Adrenal gland (tissue), 12 donors: ENCODE results near the gene NPC1L1. TPM values are rescaled to one million over a fixed set of nuclear protein-coding genes. Genes with fewer than 3 reads are reported as not detected.

Experiments used
- DNase-seq, 7 donors: peaks; one replicate each; pipeline ENCODE4 v3.0.0-alpha.2; 2019 to 2020
- H3K27ac ChIP-seq, 5 donors: fragments of 200-600 bp; sonication (generic) in 4 of 5; 1 replicate in 3 of 5; 2 replicates in 2 of 5; pipeline versions ENCODE4 v1.5.1 to v1.8.0; 2016 to 2020; ENCODE audit warnings: mild to moderate bottlenecking in 1 of 5
- H3K27me3 ChIP-seq: fragments of 200-600 bp; 2 replicates; pipeline ENCODE4 v1.8.0; 2021
- H3K36me3 ChIP-seq, 2 donors: fragments of 200-600 bp; replicated peaks in 1 of 2; 1 replicate in 1 of 2; 2 replicates in 1 of 2; pipeline versions ENCODE4 v1.5.1 to v1.8.0; 2018 to 2022
- H3K4me1 ChIP-seq, 2 donors: fragments of 200-600 bp; replicated peaks in 1 of 2; 1 replicate in 1 of 2; 2 replicates in 1 of 2; pipeline versions ENCODE4 v1.5.1 to v1.8.0; 2018 to 2021
- H3K4me3 ChIP-seq, 4 donors: fragments of 200-600 bp; sonication (generic) in 3 of 4; one replicate each; pipeline ENCODE4 v1.5.1; 2016 to 2018
- H3K9me3 ChIP-seq, 3 donors: fragments of 200-600 bp; sonication (generic) in 1 of 3; replicated peaks in 1 of 3; 1 replicate in 2 of 3; 2 replicates in 1 of 3; pipeline versions ENCODE4 v1.5.1 to v1.8.0; 2016 to 2021
- POLR2A ChIP-seq, 2 donors: fragments of 450-650 bp; IDR thresholded peaks; one replicate each; pipeline ENCODE4 v1.6.1; 2017; ENCODE audit warnings: antibody characterized with exemption in 2 of 2, mild to moderate bottlenecking in 2 of 2, moderate library complexity in 1 of 2
- WGBS, 4 donors: extraction: QIAGEN DNeasy Blood & Tissue Kit in 2 of 4; methylation state at CpG; one replicate each; pipeline versions ENCODE4 v1.1.5 to v1.1.7; 2013 to 2017; 5-methylcytosine and 5-hydroxymethylcytosine counted together
- intact Hi-C, 2 donors: fragments of 100-400 bp; cut with DNase I; formaldehyde crosslinking; loops; one replicate each; pipeline versions ENCODE4 v1.14.1 to v1.15.0; 2022 to 2023
- polyA plus RNA-seq, 3 donors: library from polyadenylated mRNA; stranded (reverse); fragments of 200-250 nt in 2 of 3; fragments of 350-450 nt in 1 of 3; fragmentation: Illumina TruSeq in 1 of 3; extraction: RNeasy Lipid Tissue Mini Kit (QIAGEN cat#74804) in 1 of 3; gene quantifications; one replicate each; pipeline ENCODE4 v1.2.3, GENCODE V29; 2013 to 2014
- total RNA-seq, 9 donors: library from RNA; depleted of rRNA in 4 of 9; stranded (reverse); fragments of >200 nt in 4 of 9; fragments of 120-200 nt in 1 of 9; fragmentation: NEBNext Ultra II Directional in 1 of 9; extraction: Animal tissue kit (Norgen Biotek cat#: 25700) in 1 of 9; gene quantifications; one replicate each; pipeline versions ENCODE4 v1.1.0 to v1.2.4, GENCODE V29; 2013 to 2023
- TF ChIP-seq, protein P1 (sequence below), 6 experiments: fragments of 450-650 bp in 4 of 6; fragments of 200-600 bp in 2 of 6; sonication (generic) in 1 of 6; IDR thresholded peaks; 1 replicate in 5 of 6; 2 replicates in 1 of 6; pipeline versions ENCODE4 v1.5.1 to v1.8.0; 2016 to 2021; ENCODE audit warnings: antibody characterized with exemption in 6 of 6, mild to moderate bottlenecking in 2 of 6, moderate library complexity in 1 of 6
- donor health status: healthy with polysubstance abuse.
- donor health status: Bipolar disorder and iron deficiency.
- donor health status: DM: yes; HTN: yes; CAD: no.
- donor health status: DM: no; HTN: no; CAD: no.
- donor health status: DM: no; HTN: no; CAD: no.
- donor health status: DM: yes; HTN: yes; CAD: no.

Gene NPC1L1
- total and polyA plus RNA-seq, 12 donors: under 0.01 to 0.48 (median 0.08) TPM; not detected in 2

DNA sequence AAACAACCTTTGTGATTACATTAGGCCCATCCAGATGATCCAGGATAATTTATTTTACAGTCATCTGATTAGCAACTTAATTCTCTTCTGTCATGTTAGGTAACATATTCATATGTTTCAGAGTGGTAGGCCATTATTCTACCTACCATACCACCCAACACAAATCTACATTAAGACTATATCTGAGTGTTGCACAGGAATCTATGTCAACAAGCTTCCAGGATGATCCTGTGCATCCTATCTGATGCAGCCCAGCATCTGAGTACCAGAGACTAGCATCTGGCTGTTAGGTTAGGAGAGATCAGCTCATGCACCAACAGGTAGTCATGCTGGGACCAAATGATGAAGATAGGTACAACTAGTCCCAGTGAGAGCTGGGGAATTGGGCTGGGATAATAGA, 33.9 kb upstream of the NPC1L1 start:
- H3K4me1 ChIP-seq: peaks cover 6 to 21% of the 10 kb centered on the region in 2 donors
- intact Hi-C loops: no loop called here
- H3K36me3 ChIP-seq: peaks cover 0 to 55% of the 10 kb centered on the region in 2 donors
- no peak overlapping the region for H3K27ac ChIP-seq
- H3K4me3 ChIP-seq: no peak overlapping the region
- no peaks in the 10 kb centered on the region for H3K9me3 ChIP-seq
- TF ChIP-seq, protein P1, sequence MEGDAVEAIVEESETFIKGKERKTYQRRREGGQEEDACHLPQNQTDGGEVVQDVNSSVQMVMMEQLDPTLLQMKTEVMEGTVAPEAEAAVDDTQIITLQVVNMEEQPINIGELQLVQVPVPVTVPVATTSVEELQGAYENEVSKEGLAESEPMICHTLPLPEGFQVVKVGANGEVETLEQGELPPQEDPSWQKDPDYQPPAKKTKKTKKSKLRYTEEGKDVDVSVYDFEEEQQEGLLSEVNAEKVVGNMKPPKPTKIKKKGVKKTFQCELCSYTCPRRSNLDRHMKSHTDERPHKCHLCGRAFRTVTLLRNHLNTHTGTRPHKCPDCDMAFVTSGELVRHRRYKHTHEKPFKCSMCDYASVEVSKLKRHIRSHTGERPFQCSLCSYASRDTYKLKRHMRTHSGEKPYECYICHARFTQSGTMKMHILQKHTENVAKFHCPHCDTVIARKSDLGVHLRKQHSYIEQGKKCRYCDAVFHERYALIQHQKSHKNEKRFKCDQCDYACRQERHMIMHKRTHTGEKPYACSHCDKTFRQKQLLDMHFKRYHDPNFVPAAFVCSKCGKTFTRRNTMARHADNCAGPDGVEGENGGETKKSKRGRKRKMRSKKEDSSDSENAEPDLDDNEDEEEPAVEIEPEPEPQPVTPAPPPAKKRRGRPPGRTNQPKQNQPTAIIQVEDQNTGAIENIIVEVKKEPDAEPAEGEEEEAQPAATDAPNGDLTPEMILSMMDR (IDR thresholded peaks at IDR 0.05): no peak
- no peak for DNase-seq
- H3K27me3 ChIP-seq: no peaks in the 10 kb centered on the region

DNA sequence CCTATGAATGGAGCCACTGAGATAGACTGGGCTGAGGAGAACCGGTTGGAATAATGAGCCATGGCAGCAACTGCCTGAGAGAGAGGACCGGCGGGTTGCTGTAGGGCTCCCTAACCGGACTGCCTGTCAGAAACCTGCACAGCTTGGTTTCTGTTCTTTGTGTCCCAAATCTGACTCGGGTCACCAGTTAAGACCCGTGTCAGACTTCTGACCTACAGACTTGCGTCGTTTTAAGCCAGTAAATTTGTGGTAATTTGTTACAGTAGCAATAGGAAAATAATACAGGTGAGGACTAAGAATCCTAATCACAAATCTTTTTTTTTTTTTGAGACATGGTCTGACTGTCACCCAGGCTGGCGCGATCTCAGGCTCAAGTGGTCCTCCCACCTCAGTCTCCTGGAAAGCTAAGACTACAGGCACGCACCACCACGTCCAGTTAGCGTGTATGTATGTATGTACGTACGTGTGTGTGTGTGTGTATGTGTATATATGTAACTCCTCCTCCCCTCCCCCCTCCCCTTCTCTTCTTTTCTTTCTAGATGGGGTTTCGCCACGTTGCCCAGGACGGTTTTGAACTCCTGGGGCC, 33.2 kb upstream of the NPC1L1 start:
- TF ChIP-seq, protein P1 (IDR thresholded peaks at IDR 0.05): no peak
- no peak for TF ChIP-seq POLR2A (IDR thresholded peaks at IDR 0.05)
- Histone ChIP-seq H3K27ac (peak overlapping the region; percentile 6 to 87 (median 80)), H3K4me3 (peak overlapping the region in 3 of 4 donors; percentile 7 to 92 (median 65)), H3K36me3 (peaks cover 0 to 55% of the 10 kb centered on the region in 2 donors), H3K9me3 (no peaks in the 10 kb centered on the region), H3K27me3 (no peaks in the 10 kb centered on the region), H3K4me1 (peaks cover 6 to 15% of the 10 kb centered on the region in 2 donors)
- DNase-seq: peak in 2 of 7 donors; percentile 12 to 22
- WGBS, 4 donors: 30 to 38% (median 32%) methylated on average over 17 to 18 of the region's 18 CpGs
- intact Hi-C loops: no loop called here

DNA sequence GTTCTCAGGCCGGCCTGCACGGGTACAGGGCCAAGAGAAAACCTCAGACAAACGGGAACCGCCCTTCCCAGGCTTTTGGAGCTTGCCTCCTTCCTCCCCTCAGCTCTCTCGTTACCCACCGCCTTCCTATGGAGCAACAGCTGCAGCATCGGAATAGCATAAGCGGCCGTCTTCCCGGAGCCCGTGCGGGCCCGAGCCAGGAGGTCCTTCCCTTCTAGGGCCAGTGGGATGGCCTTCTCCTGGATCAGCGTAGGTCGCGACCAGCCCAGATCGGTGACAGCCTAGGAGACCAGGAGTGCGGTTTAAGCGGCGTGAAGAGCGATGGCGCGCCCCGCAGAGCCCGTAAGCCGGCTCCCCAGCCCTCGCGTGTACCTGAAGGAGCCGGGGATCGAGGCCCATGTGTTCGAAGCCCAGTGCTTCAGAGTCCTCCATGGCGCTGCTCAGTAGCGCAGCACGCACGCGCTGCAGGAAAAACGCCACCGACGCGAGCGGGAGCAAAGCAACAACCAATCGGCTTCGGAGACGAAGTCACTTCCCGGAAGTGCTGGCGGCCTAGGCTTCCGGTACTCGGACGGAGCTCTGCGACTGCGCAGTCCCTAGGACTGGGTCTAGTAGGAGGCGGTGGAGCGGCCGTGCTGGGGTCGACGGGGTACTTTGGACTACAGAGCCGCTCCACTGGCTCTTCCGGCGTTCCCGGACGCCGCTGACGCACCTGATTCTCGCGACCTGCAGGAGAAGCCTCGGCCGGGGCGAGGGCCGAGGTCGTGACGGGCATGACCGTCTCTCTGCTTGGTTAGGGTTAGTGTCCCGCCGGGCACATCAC, 32.5 kb upstream of the NPC1L1 start, which contains the start of gene DDX56:
TSS of gene DDX56 (minus strand) at position 445 of the 823 bp plus-strand sequence. CDS start at position 432, 13 bp downstream.
- WGBS, 4 donors: 0 to 1% (median 0%) methylated on average over 16 to 74 of the region's 74 CpGs
- intact Hi-C loops: no loop called here
- peaks cover 0 to 55% of the 10 kb centered on the region in 2 donors for H3K36me3 ChIP-seq
- peak within 1 kb of the TSS; percentile 46 to 92 (median 58) for H3K4me3 ChIP-seq
- DNase-seq: peak; percentile 93 to 97 (median 96)
- no peaks in the 10 kb centered on the region for H3K27me3 ChIP-seq
- H3K4me1 ChIP-seq: peaks cover 6 to 14% of the 10 kb centered on the region in 2 donors
- peak within 1 kb of the TSS; percentile 6 to 87 (median 80) for H3K27ac ChIP-seq
- H3K9me3 ChIP-seq: no peaks in the 10 kb centered on the region
- peak; percentile 74 to 88 for TF ChIP-seq POLR2A (IDR thresholded peaks at IDR 0.05)
- TF ChIP-seq, protein P1 (IDR thresholded peaks at IDR 0.05): no peak

DNA sequence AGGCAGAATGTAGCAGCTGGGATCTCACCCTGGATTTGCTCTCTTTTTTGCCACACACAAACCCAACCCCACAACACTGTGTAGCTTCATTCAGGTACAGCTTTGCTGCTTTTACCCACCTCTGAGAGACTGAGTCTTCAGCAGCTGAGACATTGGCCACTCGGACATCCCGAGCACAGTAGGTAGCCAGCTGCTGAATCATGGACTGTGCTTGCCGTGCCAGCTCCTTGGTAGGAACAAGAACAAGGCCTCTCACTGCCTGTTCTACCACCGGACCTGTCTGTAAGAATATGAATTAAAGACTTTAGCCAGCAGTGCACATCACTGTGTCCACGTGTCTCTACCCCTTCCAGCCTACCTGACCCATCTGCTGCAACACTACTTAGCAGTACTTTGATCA, 31.6 kb upstream of the NPC1L1 start:
- peak overlapping the region in 3 of 4 donors; percentile 46 to 92 (median 65) for H3K4me3 ChIP-seq
- peaks cover 6 to 14% of the 10 kb centered on the region in 2 donors for H3K4me1 ChIP-seq
- H3K27me3 ChIP-seq: no peaks in the 10 kb centered on the region
- intact Hi-C loops: no loop called here
- no peaks in the 10 kb centered on the region for H3K9me3 ChIP-seq
- peaks cover 0 to 55% of the 10 kb centered on the region in 2 donors for H3K36me3 ChIP-seq
- H3K27ac ChIP-seq: peak overlapping the region in 2 of 5 donors; percentile 79 to 80
- WGBS, 4 donors: 33 to 47% (median 44%) methylated on average over 1 to 5 of the region's 5 CpGs
- peak in 1 of 7 donors; percentile 30 for DNase-seq
- TF ChIP-seq, protein P1 (IDR thresholded peaks at IDR 0.05): no peak
- TF ChIP-seq POLR2A (IDR thresholded peaks at IDR 0.05): no peak
